ENCODE measurements around the gene PNMA6A. TPM values are rescaled to one million over a fixed set of nuclear protein-coding genes. Genes with fewer than 3 reads are reported as not detected.

PNMA6A gene
- total RNA-seq (2022; extraction: Qiagen RNA extraction; ENCODE audit: low read depth), result 3.2 to 5.5 TPM (median 5.1 TPM) in 5 replicates

GRCh38 chrX:153071909-153072583 is at the start of gene PNMA6A:
PNMA6A (plus strand) TSS chrX:153072454; CDS start chrX:153073063, 609 bp downstream.

DNA sequence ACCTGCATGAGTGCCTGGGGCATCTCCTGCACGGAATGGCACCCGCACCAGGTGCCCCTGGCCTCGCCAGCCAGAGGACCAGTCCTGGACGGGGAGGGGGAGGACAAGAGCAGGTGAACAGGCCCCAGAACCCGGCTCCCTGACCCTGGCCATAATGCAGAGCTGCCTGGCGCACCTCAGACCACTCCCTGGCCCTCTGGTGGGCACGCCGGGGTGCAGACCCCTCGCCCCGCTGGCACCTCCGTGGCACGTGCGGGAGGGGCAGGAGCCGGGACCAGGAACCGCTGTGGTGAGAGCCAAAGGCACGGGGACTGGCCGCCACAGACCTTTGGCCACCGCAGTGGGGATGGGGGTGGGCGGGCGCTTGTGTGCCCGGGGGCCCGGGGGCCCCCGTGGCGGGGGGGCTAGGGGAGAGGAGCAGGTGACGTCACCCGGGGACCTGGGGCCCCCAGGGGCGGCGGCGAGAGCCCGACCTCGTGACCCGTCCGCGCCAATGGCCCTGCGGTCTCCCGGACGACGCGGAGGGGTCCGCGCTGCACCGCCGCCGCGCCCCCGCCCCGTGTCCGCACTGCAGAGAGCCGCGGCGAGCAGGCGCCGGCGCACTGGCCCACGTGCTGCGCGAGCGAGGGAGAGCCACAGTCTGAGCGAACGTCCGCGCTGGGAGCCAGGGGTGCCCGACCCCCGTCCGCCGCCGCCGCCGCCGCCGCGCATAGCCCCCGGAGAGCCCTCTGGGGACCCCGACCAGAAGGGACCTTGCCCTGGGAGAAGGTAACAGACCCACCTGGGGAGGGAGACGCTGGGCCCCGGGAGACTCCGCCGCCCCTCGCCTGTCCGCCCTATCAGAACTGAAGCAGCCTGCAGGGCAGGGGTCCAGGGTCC is 16.1 kb upstream of the PNMA6A start, which contains the start of gene PNMA3:
Gene PNMA3 (plus strand): TSS at position 600 of the 879 bp plus-strand sequence. CDS start 586 bp downstream, outside the sequence.

Other genes with a start within 250 kb of the PNMA6A start
- 52.9 to 93.9 TPM (median 72.5 TPM) in 5 replicates for gene CETN2, start 241.7 kb upstream of the PNMA6A start, total RNA-seq (2022; extraction: Qiagen RNA extraction; ENCODE audit: low read depth)
- gene NSDHL, start 241.4 kb upstream of the PNMA6A start, total RNA-seq (2022; extraction: Qiagen RNA extraction; ENCODE audit: low read depth), result 38.2 to 49.3 TPM (median 41.3 TPM) in 5 replicates
- 6.2 to 7.2 TPM (median 6.6 TPM) in 5 replicates for gene ZNF185, start 174.4 kb upstream of the PNMA6A start, total RNA-seq (2022; extraction: Qiagen RNA extraction; ENCODE audit: low read depth)
- gene PNMA5, start 78.3 kb upstream of the PNMA6A start, total RNA-seq (2022; extraction: Qiagen RNA extraction; ENCODE audit: low read depth), result not detected in 5 replicates
- 0.13 to 0.20 TPM (median 0.14 TPM) in 5 replicates for gene PNMA3, start 16.0 kb upstream of the PNMA6A start, total RNA-seq (2022; extraction: Qiagen RNA extraction; ENCODE audit: low read depth)
- 0.15 TPM in 1 of 5 replicates, not detected in the others for gene MAGEA1, start 106.8 kb downstream of the PNMA6A start, total RNA-seq (2022; extraction: Qiagen RNA extraction; ENCODE audit: low read depth)
- not detected in 5 replicates for gene PNMA6F, start 249.3 kb downstream of the PNMA6A start, total RNA-seq (2022; extraction: Qiagen RNA extraction; ENCODE audit: low read depth)

Data from A549 treated with RU486 at 1 μM for 4 hours (cell line).